Measurements from ENCODE around the gene VTI1A. TPM values are rescaled to one million over a fixed set of nuclear protein-coding genes. Genes with fewer than 3 reads are reported as not detected.

The VTI1A gene
- total RNA-seq, 1 donor from 2014 or later = 26.3 TPM

GRCh38 chr10:112471878-112472487, 25.0 kb downstream of the VTI1A start:
- H3K27me3 Mint-ChIP-seq (ENCODE audit: unreplicated experiment) = no peaks in the 10 kb centered on the region
- H3K4me1 Mint-ChIP-seq (ENCODE audit: unreplicated experiment) = peaks cover 1% of the 10 kb centered on the region
- no peak for DNase-seq (ENCODE audit: extremely low spot score, unreplicated experiment)
- H3K4me3 Mint-ChIP-seq (ENCODE audit: unreplicated experiment) = no peak overlapping the region
- no peak overlapping the region for H3K27ac Mint-ChIP-seq (ENCODE audit: unreplicated experiment)
- H3K9me3 Mint-ChIP-seq (ENCODE audit: unreplicated experiment) = no peaks in the 10 kb centered on the region
- peaks cover 4% of the 10 kb centered on the region for H3K36me3 Mint-ChIP-seq (ENCODE audit: unreplicated experiment)
- peak; percentile 73 for TF ChIP-seq CTCF (IDR thresholded peaks at IDR 0.05)

GRCh38 chr10:112475575-112476218, 28.7 kb downstream of the VTI1A start:
- H3K36me3 Mint-ChIP-seq (ENCODE audit: unreplicated experiment) = no peaks in the 10 kb centered on the region
- no peaks in the 10 kb centered on the region for H3K27me3 Mint-ChIP-seq (ENCODE audit: unreplicated experiment)
- no peaks in the 10 kb centered on the region for H3K9me3 Mint-ChIP-seq (ENCODE audit: unreplicated experiment)
- H3K4me1 Mint-ChIP-seq (ENCODE audit: unreplicated experiment) = peaks cover 1% of the 10 kb centered on the region
- peak; percentile 69 for TF ChIP-seq CTCF (IDR thresholded peaks at IDR 0.05)
- DNase-seq (ENCODE audit: extremely low spot score, unreplicated experiment) = no peak
- no peak overlapping the region for H3K4me3 Mint-ChIP-seq (ENCODE audit: unreplicated experiment)
- no peak overlapping the region for H3K27ac Mint-ChIP-seq (ENCODE audit: unreplicated experiment)

- Mint-ChIP-seq H3K27ac (ENCODE audit: unreplicated experiment) (no peak overlapping the region), H3K4me3 (ENCODE audit: unreplicated experiment) (no peak overlapping the region), H3K36me3 (ENCODE audit: unreplicated experiment) (peaks cover 3% of the 10 kb centered on the region), H3K4me1 (ENCODE audit: unreplicated experiment) (no peaks in the 10 kb centered on the region), H3K27me3 (ENCODE audit: unreplicated experiment) (no peaks in the 10 kb centered on the region), H3K9me3 (ENCODE audit: unreplicated experiment) (no peaks in the 10 kb centered on the region)
- no peak for TF ChIP-seq CTCF (IDR thresholded peaks at IDR 0.05)
- no peak for DNase-seq (ENCODE audit: extremely low spot score, unreplicated experiment)
Measured at GRCh38 chr10:112481602-112482001, 34.6 kb downstream of the VTI1A start.

GRCh38 chr10:112484399-112484798, 37.4 kb downstream of the VTI1A start:
- TF ChIP-seq CTCF (IDR thresholded peaks at IDR 0.05) = no peak
- no peak for DNase-seq (ENCODE audit: extremely low spot score, unreplicated experiment)
- Mint-ChIP-seq H3K36me3 (ENCODE audit: unreplicated experiment) (peaks cover 3% of the 10 kb centered on the region), H3K27me3 (ENCODE audit: unreplicated experiment) (no peaks in the 10 kb centered on the region), H3K27ac (ENCODE audit: unreplicated experiment) (no peak overlapping the region), H3K9me3 (ENCODE audit: unreplicated experiment) (no peaks in the 10 kb centered on the region), H3K4me1 (ENCODE audit: unreplicated experiment) (no peaks in the 10 kb centered on the region), H3K4me3 (ENCODE audit: unreplicated experiment) (no peak overlapping the region)

GRCh38 chr10:112487964-112488363, 40.9 kb downstream of the VTI1A start:
- peaks cover 3% of the 10 kb centered on the region for H3K36me3 Mint-ChIP-seq (ENCODE audit: unreplicated experiment)
- TF ChIP-seq CTCF (IDR thresholded peaks at IDR 0.05) = no peak
- H3K4me1 Mint-ChIP-seq (ENCODE audit: unreplicated experiment) = peaks cover 13% of the 10 kb centered on the region
- H3K9me3 Mint-ChIP-seq (ENCODE audit: unreplicated experiment) = no peaks in the 10 kb centered on the region
- H3K4me3 Mint-ChIP-seq (ENCODE audit: unreplicated experiment) = no peak overlapping the region
- no peaks in the 10 kb centered on the region for H3K27me3 Mint-ChIP-seq (ENCODE audit: unreplicated experiment)
- no peak overlapping the region for H3K27ac Mint-ChIP-seq (ENCODE audit: unreplicated experiment)
- no peak for DNase-seq (ENCODE audit: extremely low spot score, unreplicated experiment)

All from osteocyte (in vitro differentiated cells).